GM21360 (cell line): ENCODE results near the gene PIGO.

Source experiments
- ATAC-seq: cut with Tn5 transposase; IDR thresholded peaks from one replicate; pipeline ENCODE4 v1.9.1; 2021; ENCODE audit warnings: mild to moderate bottlenecking, moderate library complexity; ENCODE audit not compliant: unreplicated experiment

Gene PIGO

GRCh38 chr9:35107297-35108290 is 11.2 kb upstream of the PIGO start:
- ATAC-seq, result no peak

GRCh38 chr9:35106343-35106730 is 9.9 kb upstream of the PIGO start:
- no peak for ATAC-seq

GRCh38 chr9:35105571-35106342 is 9.4 kb upstream of the PIGO start:
- ATAC-seq, result no peak

GRCh38 chr9:35105126-35105525 is 8.7 kb upstream of the PIGO start:
- ATAC-seq, result no peak

- ATAC-seq, result no peak
Observed at GRCh38 chr9:35104586-35104985, 8.2 kb upstream of the PIGO start.

GRCh38 chr9:35103660-35104191 is 7.3 kb upstream of the PIGO start:
- no peak for ATAC-seq

GRCh38 chr9:35102769-35103659 is 6.6 kb upstream of the PIGO start, which contains the start of gene STOML2:
TSS of gene STOML2 (minus strand) at chr9:35103131. CDS start at chr9:35103094, 37 bp downstream.
- ATAC-seq, result peak; percentile 91

- ATAC-seq, result peak; percentile 5
Observed at GRCh38 chr9:35102465-35102768, 6.0 kb upstream of the PIGO start.

- no peak for ATAC-seq
Observed at GRCh38 chr9:35097573-35097972, 1.2 kb upstream of the PIGO start.

GRCh38 chr9:35091536-35091935 is 4.9 kb downstream of the PIGO start:
- ATAC-seq, result no peak

- no peak for ATAC-seq
Observed at GRCh38 chr9:35089434-35089833, 7.0 kb downstream of the PIGO start.

GRCh38 chr9:35085078-35085477 is 11.3 kb downstream of the PIGO start:
- ATAC-seq, result no peak

- ATAC-seq, result peak; percentile 81
Observed at GRCh38 chr9:35079426-35080341, 16.7 kb downstream of the PIGO start, which contains the start of gene FANCG. TSS of gene FANCG (minus strand) at chr9:35079942. CDS start at chr9:35079524, 418 bp downstream.

- no peak for ATAC-seq
Observed at GRCh38 chr9:35079041-35079425, 17.4 kb downstream of the PIGO start.

GRCh38 chr9:35078066-35078465 is 18.3 kb downstream of the PIGO start:
- no peak for ATAC-seq

- ATAC-seq, result no peak
Observed at GRCh38 chr9:35076848-35077247, 19.5 kb downstream of the PIGO start.

GRCh38 chr9:35075358-35075757 is 21.0 kb downstream of the PIGO start:
- no peak for ATAC-seq

- no peak for ATAC-seq
Observed at GRCh38 chr9:35074791-35075190, 21.6 kb downstream of the PIGO start.

- no peak for ATAC-seq
Observed at GRCh38 chr9:35074141-35074540, 22.2 kb downstream of the PIGO start.

- ATAC-seq, result no peak
Observed at GRCh38 chr9:35073279-35073612, 23.1 kb downstream of the PIGO start.
